SU-DHL-6 (cell line): ENCODE data around the gene AKAP6.

Experiments
- H2AFZ ChIP-seq: fragments of 200-600 bp; sonication (generic); 2 replicates; pipeline ENCODE4 v1.6.1; 2014; ENCODE audit warnings: low read depth, mild to moderate bottlenecking, moderate library complexity, mixed read lengths, antibody characterized with exemption, low read length; ENCODE audit not compliant: severe bottlenecking
- H3F3A ChIP-seq: fragments of 200-600 bp; shearing (Covaris generic); 2 replicates; pipeline ENCODE4 v1.6.0; 2016; ENCODE audit warnings: antibody characterized with exemption, mild to moderate bottlenecking; ENCODE audit not compliant: insufficient read depth
- H3K27ac ChIP-seq: fragments of 200-600 bp; sonication (generic); 2 replicates; pipeline ENCODE4 v1.5.1; 2016; ENCODE audit warnings: low read depth, mild to moderate bottlenecking, low read length, moderate library complexity, mixed read lengths
- H3K27me3 ChIP-seq: fragments of 200-600 bp; sonication (generic), shearing (Covaris generic); 2 replicates; pipeline ENCODE4 v1.6.0; 2014; ENCODE audit warnings: mild to moderate bottlenecking, low read length
- H3K36me3 ChIP-seq: fragments of 200-600 bp; sonication (generic); 2 replicates; pipeline ENCODE4 v1.6.1; 2014; ENCODE audit warnings: mild to moderate bottlenecking, low read length, mixed read lengths
- H3K4me2 ChIP-seq: fragments of 300-600, 200-600 bp; shearing (Covaris generic), sonication (generic); 2 replicates; pipeline ENCODE4 v1.6.0; 2014; ENCODE audit warnings: low read length, low read depth, mild to moderate bottlenecking; ENCODE audit not compliant: poor library complexity, severe bottlenecking
- H3K4me3 ChIP-seq: fragments of 200-600 bp; sonication (generic); 2 replicates; pipeline ENCODE4 v1.5.1; 2014; ENCODE audit warnings: antibody characterized with exemption, low read length, mild to moderate bottlenecking, mixed read lengths; ENCODE audit not compliant: insufficient read depth, poor library complexity, severe bottlenecking
- H3K79me2 ChIP-seq: fragments of 200-600 bp; sonication (generic); 2 replicates; pipeline ENCODE4 v1.6.1; 2014; ENCODE audit warnings: mild to moderate bottlenecking, low read length, moderate library complexity; ENCODE audit not compliant: insufficient read depth
- H3K9ac ChIP-seq: fragments of 200-600 bp; sonication (generic); 2 replicates; pipeline ENCODE4 v1.7.0; 2014; ENCODE audit warnings: mild to moderate bottlenecking, low read length
- H3K9me2 ChIP-seq: fragments of 200-600 bp; sonication (generic); replicated peaks from 2 replicates; pipeline ENCODE4 v1.6.1; 2014; ENCODE audit warnings: low read length; ENCODE audit not compliant: insufficient read depth
- H3K9me3 ChIP-seq: fragments of 200-600 bp; sonication (generic); 2 replicates; pipeline ENCODE4 v1.6.1; 2014; ENCODE audit warnings: low read length, mixed read lengths; ENCODE audit not compliant: insufficient read depth
- H4K20me1 ChIP-seq: fragments of 200-600 bp; sonication (generic); 2 replicates; pipeline ENCODE4 v1.6.1; 2014; ENCODE audit warnings: low read depth, mild to moderate bottlenecking, antibody characterized with exemption, low read length, moderate library complexity, mixed read lengths
- CTCF ChIP-seq: fragments of 200-600 bp; sonication (generic); IDR thresholded peaks from one replicate; pipeline ENCODE4 v1.5.1; 2017; ENCODE audit warnings: antibody characterized with exemption, mild to moderate bottlenecking, low read length, moderate library complexity; ENCODE audit not compliant: insufficient read depth, poor library complexity, severe bottlenecking
- EZH2phosphoT487 ChIP-seq: fragments of 200-600 bp; sonication (generic), shearing (Covaris generic); conservative IDR thresholded peaks from 2 replicates; pipeline ENCODE4 v1.6.1; 2018; ENCODE audit warnings: mild to moderate bottlenecking, antibody characterized with exemption, low read length, moderate library complexity, mixed read lengths

The AKAP6 gene

GRCh38 chr14:32814721-32815120 is 485.6 kb downstream of the AKAP6 start:
- no peaks in the 10 kb centered on the region for H3F3A ChIP-seq
- no peaks in the 10 kb centered on the region for H3K27me3 ChIP-seq
- no peak overlapping the region for H2AFZ ChIP-seq
- no peaks in the 10 kb centered on the region for H3K79me2 ChIP-seq
- no peaks in the 10 kb centered on the region; the same call in 1 of the 2 replicates for H3K9me2 ChIP-seq
- H3K9ac ChIP-seq, result no peak overlapping the region
- no peaks in the 10 kb centered on the region for H3K36me3 ChIP-seq
- TF ChIP-seq CTCF (no peak), EZH2phosphoT487 (no peak)
- no peaks in the 10 kb centered on the region for H3K9me3 ChIP-seq
- H3K27ac ChIP-seq, result no peak overlapping the region
- no peaks in the 10 kb centered on the region for H4K20me1 ChIP-seq
- H3K4me3 ChIP-seq, result no peak overlapping the region
- H3K4me2 ChIP-seq, result no peak overlapping the region

GRCh38 chr14:32816588-32816987 is 487.5 kb downstream of the AKAP6 start:
- Histone ChIP-seq H3K4me3 (no peak overlapping the region), H3K36me3 (no peaks in the 10 kb centered on the region), H3K9ac (no peak overlapping the region), H4K20me1 (no peaks in the 10 kb centered on the region), H3K4me2 (no peak overlapping the region), H3K9me2 (no peaks in the 10 kb centered on the region; the same call in 1 of the 2 replicates), H3K27ac (no peak overlapping the region), H3K27me3 (no peaks in the 10 kb centered on the region), H3K79me2 (no peaks in the 10 kb centered on the region), H3K9me3 (no peaks in the 10 kb centered on the region), H3F3A (no peaks in the 10 kb centered on the region), H2AFZ (no peak overlapping the region)
- no peak for TF ChIP-seq CTCF
- no peak for TF ChIP-seq EZH2phosphoT487

GRCh38 chr14:32817780-32818179 is 488.7 kb downstream of the AKAP6 start:
- Histone ChIP-seq H3K36me3 (no peaks in the 10 kb centered on the region), H3K4me3 (no peak overlapping the region), H3F3A (no peaks in the 10 kb centered on the region), H3K4me2 (no peak overlapping the region), H3K9me3 (no peaks in the 10 kb centered on the region), H4K20me1 (no peaks in the 10 kb centered on the region), H3K79me2 (no peaks in the 10 kb centered on the region), H3K9ac (no peak overlapping the region), H3K27me3 (no peaks in the 10 kb centered on the region), H3K27ac (no peak overlapping the region), H2AFZ (no peak overlapping the region), H3K9me2 (no peaks in the 10 kb centered on the region; the same call in 1 of the 2 replicates)
- TF ChIP-seq EZH2phosphoT487 (no peak), CTCF (no peak)

GRCh38 chr14:32818581-32818980 is 489.5 kb downstream of the AKAP6 start:
- H3K36me3 ChIP-seq, result no peaks in the 10 kb centered on the region
- H3F3A ChIP-seq, result no peaks in the 10 kb centered on the region
- H3K79me2 ChIP-seq, result no peaks in the 10 kb centered on the region
- no peaks in the 10 kb centered on the region for H4K20me1 ChIP-seq
- H3K9me3 ChIP-seq, result no peaks in the 10 kb centered on the region
- no peak overlapping the region for H2AFZ ChIP-seq
- H3K27me3 ChIP-seq, result no peaks in the 10 kb centered on the region
- H3K27ac ChIP-seq, result no peak overlapping the region
- H3K9ac ChIP-seq, result no peak overlapping the region
- H3K4me2 ChIP-seq, result no peak overlapping the region
- H3K9me2 ChIP-seq, result no peaks in the 10 kb centered on the region; the same call in 1 of the 2 replicates
- no peak overlapping the region for H3K4me3 ChIP-seq
- TF ChIP-seq CTCF, result no peak
